Vagina (tissue), 2 donors: Measurements from ENCODE around the gene ATP6V0E1. TPM values are rescaled to one million over a fixed set of nuclear protein-coding genes. Genes with fewer than 3 reads are reported as not detected.

ENCODE experiments used
- DNase-seq, 2 donors: peaks; one replicate each; pipeline ENCODE4 v3.0.0-alpha.2; 2017; ENCODE audit errors: extremely low spot score in 2 of 2
- H3K27ac ChIP-seq: fragments of 200-600 bp; sonication (generic); one replicate; pipeline ENCODE4 v1.5.1; 2019
- H3K27me3 ChIP-seq: fragments of 200-600 bp; sonication (generic); one replicate; pipeline ENCODE4 v1.5.1; 2019
- H3K36me3 ChIP-seq, 2 donors: fragments of 200-600 bp; sonication (generic); one replicate each; pipeline ENCODE4 v1.5.1; 2017 to 2019
- H3K4me1 ChIP-seq: fragments of 200-600 bp; sonication (generic); one replicate; pipeline ENCODE4 v1.5.1; 2019
- H3K4me3 ChIP-seq, 2 donors: fragments of 200-600 bp; sonication (generic); 1 replicate in 1 of 2; 2 replicates in 1 of 2; pipeline ENCODE4 v1.5.1; 2016 to 2019
- H3K9me3 ChIP-seq: fragments of 200-600 bp; sonication (generic); one replicate; pipeline ENCODE4 v1.5.1; 2019
- POLR2A ChIP-seq, 2 donors: fragments of 450-650 bp; IDR thresholded peaks; one replicate each; pipeline ENCODE4 v1.6.1; 2017; ENCODE audit warnings: antibody characterized with exemption in 2 of 2, mild to moderate bottlenecking in 2 of 2, moderate library complexity in 2 of 2
- POLR2AphosphoS5 ChIP-seq, 2 donors: sonication (generic); formaldehyde crosslinking; IDR thresholded peaks; one replicate each; pipeline ENCODE4 v1.9.0; 2017; ENCODE audit warnings: antibody characterized with exemption in 2 of 2, mild to moderate bottlenecking in 2 of 2, low read depth in 1 of 2; ENCODE audit not compliant: insufficient read depth in 1 of 2
- intact Hi-C: fragments of 100-400 bp; cut with DNase I; formaldehyde crosslinking; loops from one replicate; pipeline ENCODE4 v1.15.1; 2023
- total RNA-seq: library from RNA; depleted of rRNA; stranded (reverse); fragments of >200 nt; gene quantifications from one replicate; pipeline ENCODE4 v1.2.3, GENCODE V29; 2016
- TF ChIP-seq, protein P1 (sequence below), 3 experiments: fragments of 450-650 bp in 2 of 3; fragments of 200-600 bp in 1 of 3; sonication (generic) in 1 of 3; IDR thresholded peaks; one replicate each; pipeline ENCODE4 v1.5.1; 2017 to 2019; ENCODE audit warnings: antibody characterized with exemption in 3 of 3, mild to moderate bottlenecking in 2 of 3, moderate library complexity in 2 of 3

ATP6V0E1 gene
- total RNA-seq, 1 donor from 2014 or later, result 121 TPM

DNA sequence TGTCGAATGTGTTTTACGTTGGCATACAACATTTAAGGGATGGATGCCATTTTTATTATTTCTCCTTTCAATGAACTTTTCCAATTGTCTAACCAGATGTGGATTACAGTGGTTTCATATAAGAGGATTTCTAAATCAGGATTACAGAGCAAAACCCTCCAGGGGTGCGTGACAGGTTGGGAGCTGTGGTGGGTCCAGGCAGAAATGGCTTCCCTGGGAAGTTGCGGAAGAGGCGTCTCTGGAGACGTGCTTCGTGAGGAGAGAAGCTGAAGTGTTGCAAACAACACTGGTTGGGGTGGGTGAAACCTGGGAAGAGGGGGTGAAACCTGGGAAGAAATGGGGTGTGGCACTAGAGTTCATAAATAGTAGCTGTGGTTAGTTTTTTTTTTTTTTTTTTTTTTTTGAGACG is 28.8 kb upstream of the ATP6V0E1 start:
- H3K9me3 ChIP-seq, result no peaks in the 10 kb centered on the region
- H3K27me3 ChIP-seq, result no peaks in the 10 kb centered on the region
- H3K36me3 ChIP-seq, result peaks cover 0 to 13% of the 10 kb centered on the region in 2 donors
- H3K4me3 ChIP-seq, result no peak overlapping the region
- TF ChIP-seq, protein P1, sequence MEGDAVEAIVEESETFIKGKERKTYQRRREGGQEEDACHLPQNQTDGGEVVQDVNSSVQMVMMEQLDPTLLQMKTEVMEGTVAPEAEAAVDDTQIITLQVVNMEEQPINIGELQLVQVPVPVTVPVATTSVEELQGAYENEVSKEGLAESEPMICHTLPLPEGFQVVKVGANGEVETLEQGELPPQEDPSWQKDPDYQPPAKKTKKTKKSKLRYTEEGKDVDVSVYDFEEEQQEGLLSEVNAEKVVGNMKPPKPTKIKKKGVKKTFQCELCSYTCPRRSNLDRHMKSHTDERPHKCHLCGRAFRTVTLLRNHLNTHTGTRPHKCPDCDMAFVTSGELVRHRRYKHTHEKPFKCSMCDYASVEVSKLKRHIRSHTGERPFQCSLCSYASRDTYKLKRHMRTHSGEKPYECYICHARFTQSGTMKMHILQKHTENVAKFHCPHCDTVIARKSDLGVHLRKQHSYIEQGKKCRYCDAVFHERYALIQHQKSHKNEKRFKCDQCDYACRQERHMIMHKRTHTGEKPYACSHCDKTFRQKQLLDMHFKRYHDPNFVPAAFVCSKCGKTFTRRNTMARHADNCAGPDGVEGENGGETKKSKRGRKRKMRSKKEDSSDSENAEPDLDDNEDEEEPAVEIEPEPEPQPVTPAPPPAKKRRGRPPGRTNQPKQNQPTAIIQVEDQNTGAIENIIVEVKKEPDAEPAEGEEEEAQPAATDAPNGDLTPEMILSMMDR (IDR thresholded peaks at IDR 0.05), result no peak
- no peak for DNase-seq
- intact Hi-C loops, result no loop called here
- H3K4me1 ChIP-seq, result peaks cover 15% of the 10 kb centered on the region
- no peak overlapping the region for H3K27ac ChIP-seq

DNA sequence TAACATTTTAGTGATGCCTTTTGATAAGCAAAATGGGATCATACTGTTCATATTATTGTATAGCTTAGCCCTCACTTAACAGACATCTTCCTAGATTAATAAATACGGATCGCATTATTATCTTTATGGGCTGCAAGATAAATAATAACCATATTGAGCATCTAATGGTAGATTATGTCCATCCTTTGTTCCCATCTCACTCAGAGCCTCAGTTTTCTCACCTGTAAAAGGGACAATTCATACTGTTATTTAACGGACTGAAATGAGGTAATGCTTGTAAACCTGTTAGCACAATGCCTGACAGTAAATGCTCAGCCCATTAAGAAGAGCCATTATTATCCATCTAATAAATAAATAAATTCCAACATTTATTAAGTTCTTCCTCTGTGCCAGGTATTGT is 27.3 kb upstream of the ATP6V0E1 start:
- H3K4me1 ChIP-seq, result peaks cover 28% of the 10 kb centered on the region
- peaks cover 0 to 4% of the 10 kb centered on the region in 2 donors for H3K36me3 ChIP-seq
- DNase-seq, result no peak
- no peak for TF ChIP-seq POLR2A (IDR thresholded peaks at IDR 0.05)
- TF ChIP-seq POLR2AphosphoS5 (IDR thresholded peaks at IDR 0.05; ENCODE audit: insufficient read depth in 1 of 2, low read depth in 1 of 2), result no peak
- TF ChIP-seq, protein P1 (IDR thresholded peaks at IDR 0.05), result no peak
- no peaks in the 10 kb centered on the region for H3K9me3 ChIP-seq
- no peaks in the 10 kb centered on the region for H3K27me3 ChIP-seq
- intact Hi-C loops, result no loop called here
- H3K27ac ChIP-seq, result no peak overlapping the region
- H3K4me3 ChIP-seq, result no peak overlapping the region

DNA sequence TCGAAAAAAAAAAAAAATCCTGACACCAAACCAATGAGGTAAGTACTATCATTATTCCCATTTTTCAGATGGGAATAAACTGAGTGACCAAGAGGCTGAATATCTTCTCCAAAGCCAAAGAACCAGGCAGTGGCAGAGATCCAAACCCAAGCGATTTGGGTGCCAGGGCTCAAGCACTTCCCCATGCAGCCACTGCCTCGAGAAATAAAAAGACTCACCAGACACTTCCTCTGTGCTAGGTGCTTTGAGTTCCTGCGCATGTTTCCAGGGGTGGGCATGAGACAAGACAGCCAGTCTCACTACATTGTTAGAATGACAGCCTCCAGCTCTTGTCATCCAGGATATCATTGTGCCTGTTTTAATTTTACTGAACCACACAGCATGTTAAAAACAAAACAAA is 26.6 kb upstream of the ATP6V0E1 start:
- intact Hi-C loops, result no loop called here
- Histone ChIP-seq H3K4me3 (no peak overlapping the region), H3K36me3 (peaks cover 0 to 5% of the 10 kb centered on the region in 2 donors), H3K4me1 (peaks cover 26% of the 10 kb centered on the region), H3K27ac (no peak overlapping the region), H3K27me3 (no peaks in the 10 kb centered on the region), H3K9me3 (no peaks in the 10 kb centered on the region)
- no peak for TF ChIP-seq POLR2A (IDR thresholded peaks at IDR 0.05)
- no peak for TF ChIP-seq POLR2AphosphoS5 (IDR thresholded peaks at IDR 0.05; ENCODE audit: insufficient read depth in 1 of 2, low read depth in 1 of 2)
- TF ChIP-seq, protein P1 (IDR thresholded peaks at IDR 0.05), result no peak
- DNase-seq, result no peak

DNA sequence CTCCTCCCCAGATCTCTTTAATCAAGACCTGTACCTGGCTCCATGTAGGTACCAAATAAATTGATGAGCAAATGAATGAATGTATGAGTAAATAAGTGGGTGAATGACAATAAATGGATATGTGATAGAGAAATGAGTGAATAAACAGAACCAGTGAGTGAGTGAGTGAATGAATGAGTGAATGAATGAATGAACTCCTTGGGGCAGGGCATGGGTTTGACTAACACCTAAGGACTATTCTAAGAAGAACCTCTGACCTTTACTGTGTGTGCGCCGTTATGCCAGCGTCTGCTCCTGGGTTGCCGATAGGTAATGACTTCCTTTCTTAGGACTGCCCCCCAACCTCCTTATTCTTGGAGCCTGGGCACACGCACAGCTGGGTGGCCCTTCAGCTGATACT is 26.1 kb upstream of the ATP6V0E1 start:
- no peak for DNase-seq
- intact Hi-C loops, result no loop called here
- Histone ChIP-seq H3K9me3 (no peaks in the 10 kb centered on the region), H3K4me3 (no peak overlapping the region), H3K4me1 (peaks cover 24% of the 10 kb centered on the region), H3K27me3 (no peaks in the 10 kb centered on the region), H3K27ac (no peak overlapping the region), H3K36me3 (peaks cover 0 to 8% of the 10 kb centered on the region in 2 donors)
- TF ChIP-seq, protein P1 (IDR thresholded peaks at IDR 0.05), result no peak
- TF ChIP-seq POLR2AphosphoS5 (IDR thresholded peaks at IDR 0.05; ENCODE audit: insufficient read depth in 1 of 2, low read depth in 1 of 2) (no peak), POLR2A (IDR thresholded peaks at IDR 0.05) (no peak)

DNA sequence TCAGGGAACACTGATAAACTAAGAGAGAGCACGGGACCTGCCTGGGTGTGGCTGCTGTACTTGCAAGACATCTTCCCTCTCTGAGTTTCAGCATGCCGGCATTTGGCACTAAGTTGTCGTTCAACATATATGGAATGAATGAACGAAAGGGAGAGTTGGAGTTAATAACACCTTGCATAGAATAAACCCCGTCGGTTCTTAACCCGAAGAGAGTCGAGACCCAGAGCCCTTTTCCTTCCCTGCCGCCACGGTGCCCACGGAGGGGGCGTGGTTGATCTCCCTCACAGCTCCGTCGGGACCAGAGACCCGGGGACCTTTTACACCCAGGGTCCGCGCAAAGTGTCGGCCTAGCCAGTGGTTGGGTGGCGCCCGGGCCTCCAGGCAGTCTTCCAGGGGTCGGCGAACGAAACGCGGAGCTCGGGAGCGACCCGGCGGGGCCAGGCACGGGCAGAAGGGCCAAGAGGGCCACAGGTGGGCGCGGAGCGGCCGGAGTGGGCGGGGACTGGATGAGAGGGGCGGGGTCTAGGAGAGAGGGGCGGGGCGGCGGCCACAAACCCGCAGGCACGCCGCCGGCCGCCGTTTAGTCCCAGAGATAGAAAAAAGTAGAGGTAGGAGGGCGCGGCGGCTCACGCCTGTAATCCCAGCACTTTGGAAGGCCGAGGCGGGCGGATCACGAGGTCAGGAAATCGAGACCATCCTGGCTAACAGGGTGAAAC is 25.1 kb upstream of the ATP6V0E1 start:
- no peak for DNase-seq
- Histone ChIP-seq H3K27me3 (no peaks in the 10 kb centered on the region), H3K27ac (peak overlapping the region; percentile 81), H3K9me3 (no peaks in the 10 kb centered on the region), H3K4me3 (peak overlapping the region; percentile 79 to 93), H3K36me3 (peaks cover 0 to 8% of the 10 kb centered on the region in 2 donors), H3K4me1 (peaks cover 24% of the 10 kb centered on the region)
- no peak for TF ChIP-seq POLR2AphosphoS5 (IDR thresholded peaks at IDR 0.05; ENCODE audit: insufficient read depth in 1 of 2, low read depth in 1 of 2)
- TF ChIP-seq, protein P1 (IDR thresholded peaks at IDR 0.05), result no peak
- TF ChIP-seq POLR2A (IDR thresholded peaks at IDR 0.05), result no peak
- intact Hi-C loops, result no loop called here
